Stimulated activated CD4-positive, alpha-beta T cell treated with anti-CD3 and anti-CD28 coated beads, Interleukin-4, amount 100 ng/mL, for 4 hours (primary cell): Measurements from ENCODE around the gene CCDC182.
A peak's percentile ranks its signal among the peaks of the same experiment; 100 is the strongest.

Experiments
- DNase-seq, 2 experiments: peaks; one replicate each; pipeline ENCODE4 v3.0.0-alpha.2; 2020

Gene CCDC182

GRCh38 chr17:57726213-57726790, 18.8 kb downstream of the CCDC182 start:
- DNase-seq: no peak

GRCh38 chr17:57724729-57725125, 20.4 kb downstream of the CCDC182 start:
- DNase-seq: no peak

- DNase-seq: no peak
Observed at GRCh38 chr17:57724026-57724728, 20.9 kb downstream of the CCDC182 start.

GRCh38 chr17:57723427-57724025, 21.6 kb downstream of the CCDC182 start:
- DNase-seq: no peak

- no peak for DNase-seq
Observed at GRCh38 chr17:57722704-57723043, 22.4 kb downstream of the CCDC182 start.

GRCh38 chr17:57721967-57722703, 23.0 kb downstream of the CCDC182 start:
- DNase-seq: no peak

- DNase-seq: no peak
Observed at GRCh38 chr17:57720386-57721035, 24.6 kb downstream of the CCDC182 start.

GRCh38 chr17:57718878-57719277, 26.2 kb downstream of the CCDC182 start:
- DNase-seq: no peak

- no peak for DNase-seq
Observed at GRCh38 chr17:57715981-57716380, 29.1 kb downstream of the CCDC182 start.

- no peak for DNase-seq
Observed at GRCh38 chr17:57714665-57715180, 30.4 kb downstream of the CCDC182 start.

GRCh38 chr17:57713140-57713539, 32.0 kb downstream of the CCDC182 start:
- no peak for DNase-seq

- no peak for DNase-seq
Observed at GRCh38 chr17:57708410-57708809, 36.7 kb downstream of the CCDC182 start.

GRCh38 chr17:57707892-57708291, 37.2 kb downstream of the CCDC182 start:
- DNase-seq: no peak

GRCh38 chr17:57706761-57707160, 38.3 kb downstream of the CCDC182 start:
- DNase-seq: no peak

- no peak for DNase-seq
Observed at GRCh38 chr17:57705921-57706695, 39.0 kb downstream of the CCDC182 start.

- no peak for DNase-seq
Observed at GRCh38 chr17:57704448-57704847, 40.7 kb downstream of the CCDC182 start.

- no peak for DNase-seq
Observed at GRCh38 chr17:57703273-57703672, 41.8 kb downstream of the CCDC182 start.

GRCh38 chr17:57701124-57701523, 44.0 kb downstream of the CCDC182 start:
- no peak for DNase-seq

- DNase-seq: no peak
Observed at GRCh38 chr17:57699751-57700219, 45.3 kb downstream of the CCDC182 start.

- peak in 1 of 2 experiments; percentile 34 for DNase-seq
Observed at GRCh38 chr17:57697891-57698711, 47.0 kb downstream of the CCDC182 start.

- no peak for DNase-seq
Observed at GRCh38 chr17:57697197-57697596, 47.9 kb downstream of the CCDC182 start.
